ENCODE data around the gene MYO5A.

Gene MYO5A

GRCh38 chr15:52392008-52392687, 136.5 kb downstream of the MYO5A start:
- DNase-seq (ENCODE audit: low read depth, low spot score) = no peak
- H3K4me3 ChIP-seq (ENCODE audit: low read length) = no peak overlapping the region

- H3K4me3 ChIP-seq (ENCODE audit: low read length) = no peak overlapping the region
- DNase-seq (ENCODE audit: low read depth, low spot score) = no peak
Measured at GRCh38 chr15:52391069-52391468, 137.6 kb downstream of the MYO5A start.

- no peak overlapping the region for H3K4me3 ChIP-seq (ENCODE audit: low read length)
- no peak for DNase-seq (ENCODE audit: low read depth, low spot score)
Measured at GRCh38 chr15:52385670-52386069, 143.0 kb downstream of the MYO5A start.

- no peak overlapping the region for H3K4me3 ChIP-seq (ENCODE audit: low read length)
- DNase-seq (ENCODE audit: low read depth, low spot score) = no peak
Measured at GRCh38 chr15:52383100-52383588, 145.5 kb downstream of the MYO5A start.

GRCh38 chr15:52382647-52383046, 146.0 kb downstream of the MYO5A start:
- no peak overlapping the region for H3K4me3 ChIP-seq (ENCODE audit: low read length)
- DNase-seq (ENCODE audit: low read depth, low spot score) = no peak

- no peak overlapping the region for H3K4me3 ChIP-seq (ENCODE audit: low read length)
- no peak for DNase-seq (ENCODE audit: low read depth, low spot score)
Measured at GRCh38 chr15:52379395-52380106, 149.1 kb downstream of the MYO5A start.

GRCh38 chr15:52378746-52379394, 149.8 kb downstream of the MYO5A start:
- no peak for DNase-seq (ENCODE audit: low read depth, low spot score)
- no peak overlapping the region for H3K4me3 ChIP-seq (ENCODE audit: low read length)

GRCh38 chr15:52370010-52370409, 158.7 kb downstream of the MYO5A start:
- no peak for DNase-seq (ENCODE audit: low read depth, low spot score)
- H3K4me3 ChIP-seq (ENCODE audit: low read length) = no peak overlapping the region

- no peak for DNase-seq (ENCODE audit: low read depth, low spot score)
Measured at GRCh38 chr15:52369455-52369854, 159.2 kb downstream of the MYO5A start.

GRCh38 chr15:52369030-52369429, 159.7 kb downstream of the MYO5A start:
- H3K4me3 ChIP-seq (ENCODE audit: low read length) = no peak overlapping the region
- no peak for DNase-seq (ENCODE audit: low read depth, low spot score)

More at GRCh38 chr15:52369455-52369854, 159.2 kb downstream of the MYO5A start:
- no peak overlapping the region for H3K4me3 ChIP-seq (ENCODE audit: low read length)

GRCh38 chr15:52368402-52368801, 160.3 kb downstream of the MYO5A start:
- no peak overlapping the region for H3K4me3 ChIP-seq (ENCODE audit: low read length)
- no peak for DNase-seq (ENCODE audit: low read depth, low spot score)

- no peak for DNase-seq (ENCODE audit: low read depth, low spot score)
- H3K4me3 ChIP-seq (ENCODE audit: low read length) = no peak overlapping the region
Measured at GRCh38 chr15:52362497-52362896, 166.2 kb downstream of the MYO5A start.

- no peak for DNase-seq (ENCODE audit: low read depth, low spot score)
- H3K4me3 ChIP-seq (ENCODE audit: low read length) = no peak overlapping the region
Measured at GRCh38 chr15:52361975-52362494, 166.6 kb downstream of the MYO5A start.

- H3K4me3 ChIP-seq (ENCODE audit: low read length) = no peak overlapping the region
- DNase-seq (ENCODE audit: low read depth, low spot score) = no peak
Measured at GRCh38 chr15:52361494-52361893, 167.2 kb downstream of the MYO5A start.

GRCh38 chr15:52360229-52361203, 168.2 kb downstream of the MYO5A start:
- no peak overlapping the region for H3K4me3 ChIP-seq (ENCODE audit: low read length)
- DNase-seq (ENCODE audit: low read depth, low spot score) = no peak

- DNase-seq (ENCODE audit: low read depth, low spot score) = no peak
- H3K4me3 ChIP-seq (ENCODE audit: low read length) = no peak overlapping the region
Measured at GRCh38 chr15:52359722-52360121, 169.0 kb downstream of the MYO5A start.

- H3K4me3 ChIP-seq (ENCODE audit: low read length) = no peak overlapping the region
- DNase-seq (ENCODE audit: low read depth, low spot score) = no peak
Measured at GRCh38 chr15:52357949-52358348, 170.7 kb downstream of the MYO5A start.

- H3K4me3 ChIP-seq (ENCODE audit: low read length) = no peak overlapping the region
- no peak for DNase-seq (ENCODE audit: low read depth, low spot score)
Measured at GRCh38 chr15:52352086-52352485, 176.6 kb downstream of the MYO5A start.
